Dendritic cell treated with granulocyte-macrophage colony-stimulating factor and Interleukin-4, amounts not matched to agents 40 ng/mL and 50 ng/mL, for 4 days (primary cell): Measurements from ENCODE around the gene RIMBP2.

ENCODE experiments used
- H3K27ac Mint-ChIP-seq: one replicate; pipeline ENCODE4 v1.8.0; 2022; ENCODE audit warnings: mild to moderate bottlenecking, mixed read lengths
- H3K27me3 Mint-ChIP-seq: one replicate; pipeline ENCODE4 v1.8.0; 2022; ENCODE audit warnings: mild to moderate bottlenecking, mixed read lengths
- H3K36me3 Mint-ChIP-seq: one replicate; pipeline ENCODE4 v1.8.0; 2022; ENCODE audit warnings: low read depth, mixed read lengths
- H3K4me1 Mint-ChIP-seq: one replicate; pipeline ENCODE4 v1.8.0; 2022; ENCODE audit warnings: low read depth, mixed read lengths
- H3K4me3 Mint-ChIP-seq: one replicate; pipeline ENCODE4 v1.8.0; 2022; ENCODE audit warnings: mild to moderate bottlenecking, moderate library complexity, mixed read lengths
- H3K9me3 Mint-ChIP-seq: one replicate; pipeline ENCODE4 v1.8.0; 2022; ENCODE audit warnings: mixed read lengths
- intact Hi-C: fragments of 100-400 bp; cut with micrococcal nuclease; formaldehyde crosslinking; loops from one replicate; pipeline ENCODE4 v1.15.0; 2022

RIMBP2 gene

GRCh38 chr12:130461447-130461815 is 254.7 kb downstream of the RIMBP2 start:
- Mint-ChIP-seq H3K36me3 (no peaks in the 10 kb centered on the region), H3K4me1 (no peaks in the 10 kb centered on the region), H3K4me3 (no peak overlapping the region), H3K27ac (no peak overlapping the region), H3K9me3 (no peaks in the 10 kb centered on the region), H3K27me3 (no peaks in the 10 kb centered on the region)
- intact Hi-C loops = no loop called here

- Mint-ChIP-seq H3K4me1 (no peaks in the 10 kb centered on the region), H3K4me3 (no peak overlapping the region), H3K36me3 (no peaks in the 10 kb centered on the region), H3K27ac (no peak overlapping the region), H3K27me3 (no peaks in the 10 kb centered on the region), H3K9me3 (no peaks in the 10 kb centered on the region)
- intact Hi-C loops = no loop called here
Observed at GRCh38 chr12:130460611-130461446, 255.3 kb downstream of the RIMBP2 start.

GRCh38 chr12:130459916-130460315 is 256.2 kb downstream of the RIMBP2 start:
- H3K4me3 Mint-ChIP-seq = no peak overlapping the region
- no peak overlapping the region for H3K27ac Mint-ChIP-seq
- H3K9me3 Mint-ChIP-seq = no peaks in the 10 kb centered on the region
- intact Hi-C loops = no loop called here
- H3K36me3 Mint-ChIP-seq = no peaks in the 10 kb centered on the region
- H3K27me3 Mint-ChIP-seq = no peaks in the 10 kb centered on the region
- no peaks in the 10 kb centered on the region for H3K4me1 Mint-ChIP-seq

- intact Hi-C loops = no loop called here
- H3K27me3 Mint-ChIP-seq = no peaks in the 10 kb centered on the region
- no peaks in the 10 kb centered on the region for H3K9me3 Mint-ChIP-seq
- H3K36me3 Mint-ChIP-seq = no peaks in the 10 kb centered on the region
- H3K4me3 Mint-ChIP-seq = no peak overlapping the region
- H3K27ac Mint-ChIP-seq = no peak overlapping the region
- H3K4me1 Mint-ChIP-seq = no peaks in the 10 kb centered on the region
Observed at GRCh38 chr12:130458341-130458740, 257.8 kb downstream of the RIMBP2 start.

GRCh38 chr12:130457215-130457614 is 258.9 kb downstream of the RIMBP2 start:
- Mint-ChIP-seq H3K9me3 (no peaks in the 10 kb centered on the region), H3K4me1 (no peaks in the 10 kb centered on the region), H3K4me3 (no peak overlapping the region), H3K27ac (no peak overlapping the region), H3K36me3 (no peaks in the 10 kb centered on the region), H3K27me3 (no peaks in the 10 kb centered on the region)
- intact Hi-C loops = no loop called here

GRCh38 chr12:130456375-130457199 is 259.5 kb downstream of the RIMBP2 start:
- H3K4me3 Mint-ChIP-seq = no peak overlapping the region
- no peaks in the 10 kb centered on the region for H3K36me3 Mint-ChIP-seq
- no peaks in the 10 kb centered on the region for H3K27me3 Mint-ChIP-seq
- intact Hi-C loops = no loop called here
- H3K4me1 Mint-ChIP-seq = no peaks in the 10 kb centered on the region
- H3K27ac Mint-ChIP-seq = no peak overlapping the region
- H3K9me3 Mint-ChIP-seq = no peaks in the 10 kb centered on the region

- Mint-ChIP-seq H3K27me3 (no peaks in the 10 kb centered on the region), H3K4me3 (no peak overlapping the region), H3K27ac (no peak overlapping the region), H3K4me1 (no peaks in the 10 kb centered on the region), H3K9me3 (no peaks in the 10 kb centered on the region), H3K36me3 (no peaks in the 10 kb centered on the region)
- intact Hi-C loops = no loop called here
Observed at GRCh38 chr12:130455161-130455560, 260.9 kb downstream of the RIMBP2 start.

GRCh38 chr12:130454296-130454695 is 261.8 kb downstream of the RIMBP2 start:
- Mint-ChIP-seq H3K4me3 (no peak overlapping the region), H3K27ac (no peak overlapping the region), H3K4me1 (no peaks in the 10 kb centered on the region), H3K9me3 (no peaks in the 10 kb centered on the region), H3K27me3 (no peaks in the 10 kb centered on the region), H3K36me3 (no peaks in the 10 kb centered on the region)
- intact Hi-C loops = no loop called here

GRCh38 chr12:130452546-130452945 is 263.6 kb downstream of the RIMBP2 start:
- H3K4me1 Mint-ChIP-seq = no peaks in the 10 kb centered on the region
- H3K9me3 Mint-ChIP-seq = no peaks in the 10 kb centered on the region
- H3K36me3 Mint-ChIP-seq = no peaks in the 10 kb centered on the region
- H3K4me3 Mint-ChIP-seq = no peak overlapping the region
- no peaks in the 10 kb centered on the region for H3K27me3 Mint-ChIP-seq
- H3K27ac Mint-ChIP-seq = no peak overlapping the region
- intact Hi-C loops = no loop called here

GRCh38 chr12:130451001-130451930 is 264.8 kb downstream of the RIMBP2 start:
- H3K27ac Mint-ChIP-seq = no peak overlapping the region
- H3K4me1 Mint-ChIP-seq = no peaks in the 10 kb centered on the region
- intact Hi-C loops = no loop called here
- no peaks in the 10 kb centered on the region for H3K9me3 Mint-ChIP-seq
- no peaks in the 10 kb centered on the region for H3K27me3 Mint-ChIP-seq
- H3K4me3 Mint-ChIP-seq = no peak overlapping the region
- no peaks in the 10 kb centered on the region for H3K36me3 Mint-ChIP-seq

GRCh38 chr12:130449291-130449690 is 266.8 kb downstream of the RIMBP2 start:
- no peaks in the 10 kb centered on the region for H3K9me3 Mint-ChIP-seq
- H3K27me3 Mint-ChIP-seq = no peaks in the 10 kb centered on the region
- H3K4me1 Mint-ChIP-seq = no peaks in the 10 kb centered on the region
- H3K4me3 Mint-ChIP-seq = no peak overlapping the region
- no peaks in the 10 kb centered on the region for H3K36me3 Mint-ChIP-seq
- H3K27ac Mint-ChIP-seq = no peak overlapping the region
- intact Hi-C loops = no loop called here

- no peaks in the 10 kb centered on the region for H3K27me3 Mint-ChIP-seq
- H3K4me3 Mint-ChIP-seq = no peak overlapping the region
- H3K4me1 Mint-ChIP-seq = no peaks in the 10 kb centered on the region
- H3K36me3 Mint-ChIP-seq = no peaks in the 10 kb centered on the region
- intact Hi-C loops = no loop called here
- no peaks in the 10 kb centered on the region for H3K9me3 Mint-ChIP-seq
- no peak overlapping the region for H3K27ac Mint-ChIP-seq
Observed at GRCh38 chr12:130448044-130448821, 267.9 kb downstream of the RIMBP2 start.

GRCh38 chr12:130447655-130447965 is 268.5 kb downstream of the RIMBP2 start:
- Mint-ChIP-seq H3K9me3 (peaks cover 2% of the 10 kb centered on the region), H3K4me3 (no peak overlapping the region), H3K27me3 (no peaks in the 10 kb centered on the region), H3K27ac (no peak overlapping the region), H3K36me3 (no peaks in the 10 kb centered on the region), H3K4me1 (no peaks in the 10 kb centered on the region)
- intact Hi-C loops = no loop called here
